Lower leg skin (tissue), 3 donors: Measurements from ENCODE around the gene GNPAT.

Experiments
- CTCF ChIP-seq, 3 donors: fragments of 450-650 bp; IDR thresholded peaks; one replicate each; pipeline ENCODE4 v1.5.1; 2016; ENCODE audit warnings: antibody characterized with exemption in 3 of 3, mild to moderate bottlenecking in 3 of 3, moderate library complexity in 2 of 3
- POLR2A ChIP-seq, 2 donors: fragments of 450-650 bp; IDR thresholded peaks; one replicate each; pipeline ENCODE4 v1.6.1; 2016 to 2017; ENCODE audit warnings: antibody characterized with exemption in 2 of 2, mild to moderate bottlenecking in 1 of 2, moderate library complexity in 1 of 2

GRCh38 chr1:231196307-231196706 lies 44.7 kb upstream of the GNPAT start:
- TF ChIP-seq CTCF (IDR thresholded peaks at IDR 0.05) (no peak), POLR2A (IDR thresholded peaks at IDR 0.05) (no peak)
